ENCODE measurements around the gene APELA.

Gene APELA

GRCh38 chr4:164876700-164877324 is at the start of gene APELA:
Gene APELA, plus strand, starts transcription at chr4:164877178. Its CDS starts 154 bp downstream, at chr4:164877332.
- H3K36me3 ChIP-seq (ENCODE audit: control insufficient read depth, insufficient read depth, low read length): no peaks in the 10 kb centered on the region
- H3K27ac ChIP-seq (ENCODE audit: low read depth, low read length): no peak within 1 kb of the TSS
- no peaks in the 10 kb centered on the region for H3K4me1 ChIP-seq (ENCODE audit: control insufficient read depth, insufficient read depth, low read length)
- H3K27me3 ChIP-seq (ENCODE audit: control insufficient read depth, insufficient read depth, low read length): no peaks in the 10 kb centered on the region
- no peak within 1 kb of the TSS for H3K4me3 ChIP-seq (ENCODE audit: low read length)
- H3K9ac ChIP-seq (ENCODE audit: low read length): no peak within 1 kb of the TSS

- no peak overlapping the region for H3K9ac ChIP-seq (ENCODE audit: low read length)
- no peaks in the 10 kb centered on the region for H3K4me1 ChIP-seq (ENCODE audit: control insufficient read depth, insufficient read depth, low read length)
- H3K4me3 ChIP-seq (ENCODE audit: low read length): no peak overlapping the region
- H3K27me3 ChIP-seq (ENCODE audit: control insufficient read depth, insufficient read depth, low read length): no peaks in the 10 kb centered on the region
- no peak overlapping the region for H3K27ac ChIP-seq (ENCODE audit: low read depth, low read length)
- H3K36me3 ChIP-seq (ENCODE audit: control insufficient read depth, insufficient read depth, low read length): no peaks in the 10 kb centered on the region
Observed at GRCh38 chr4:164828955-164829354, 48.0 kb upstream of the APELA start.

- Histone ChIP-seq H3K27me3 (ENCODE audit: control insufficient read depth, insufficient read depth, low read length) (no peaks in the 10 kb centered on the region), H3K27ac (ENCODE audit: low read depth, low read length) (no peak overlapping the region), H3K4me3 (ENCODE audit: low read length) (no peak overlapping the region), H3K36me3 (ENCODE audit: control insufficient read depth, insufficient read depth, low read length) (no peaks in the 10 kb centered on the region), H3K4me1 (ENCODE audit: control insufficient read depth, insufficient read depth, low read length) (no peaks in the 10 kb centered on the region), H3K9ac (ENCODE audit: low read length) (no peak overlapping the region)
Observed at GRCh38 chr4:164846566-164846965, 30.4 kb upstream of the APELA start.

- H3K4me1 ChIP-seq (ENCODE audit: control insufficient read depth, insufficient read depth, low read length): no peaks in the 10 kb centered on the region
- no peaks in the 10 kb centered on the region for H3K36me3 ChIP-seq (ENCODE audit: control insufficient read depth, insufficient read depth, low read length)
- no peak overlapping the region for H3K4me3 ChIP-seq (ENCODE audit: low read length)
- H3K9ac ChIP-seq (ENCODE audit: low read length): no peak overlapping the region
- no peaks in the 10 kb centered on the region for H3K27me3 ChIP-seq (ENCODE audit: control insufficient read depth, insufficient read depth, low read length)
- H3K27ac ChIP-seq (ENCODE audit: low read depth, low read length): no peak overlapping the region
Observed at GRCh38 chr4:164847016-164847415, 30.0 kb upstream of the APELA start.

GRCh38 chr4:164847967-164848649 is 28.9 kb upstream of the APELA start:
- H3K9ac ChIP-seq (ENCODE audit: low read length): no peak overlapping the region
- no peaks in the 10 kb centered on the region for H3K4me1 ChIP-seq (ENCODE audit: control insufficient read depth, insufficient read depth, low read length)
- H3K27ac ChIP-seq (ENCODE audit: low read depth, low read length): no peak overlapping the region
- no peak overlapping the region for H3K4me3 ChIP-seq (ENCODE audit: low read length)
- H3K36me3 ChIP-seq (ENCODE audit: control insufficient read depth, insufficient read depth, low read length): no peaks in the 10 kb centered on the region
- H3K27me3 ChIP-seq (ENCODE audit: control insufficient read depth, insufficient read depth, low read length): no peaks in the 10 kb centered on the region

GRCh38 chr4:164856396-164856795 is 20.6 kb upstream of the APELA start:
- no peak overlapping the region for H3K9ac ChIP-seq (ENCODE audit: low read length)
- no peaks in the 10 kb centered on the region for H3K36me3 ChIP-seq (ENCODE audit: control insufficient read depth, insufficient read depth, low read length)
- H3K4me3 ChIP-seq (ENCODE audit: low read length): no peak overlapping the region
- no peak overlapping the region for H3K27ac ChIP-seq (ENCODE audit: low read depth, low read length)
- no peaks in the 10 kb centered on the region for H3K27me3 ChIP-seq (ENCODE audit: control insufficient read depth, insufficient read depth, low read length)
- H3K4me1 ChIP-seq (ENCODE audit: control insufficient read depth, insufficient read depth, low read length): no peaks in the 10 kb centered on the region

- Histone ChIP-seq H3K27ac (ENCODE audit: low read depth, low read length) (no peak overlapping the region), H3K36me3 (ENCODE audit: control insufficient read depth, insufficient read depth, low read length) (no peaks in the 10 kb centered on the region), H3K4me3 (ENCODE audit: low read length) (no peak overlapping the region), H3K27me3 (ENCODE audit: control insufficient read depth, insufficient read depth, low read length) (no peaks in the 10 kb centered on the region), H3K9ac (ENCODE audit: low read length) (no peak overlapping the region), H3K4me1 (ENCODE audit: control insufficient read depth, insufficient read depth, low read length) (no peaks in the 10 kb centered on the region)
Observed at GRCh38 chr4:164866817-164867490, 10.0 kb upstream of the APELA start.

GRCh38 chr4:164871673-164872072 is 5.3 kb upstream of the APELA start:
- H3K4me3 ChIP-seq (ENCODE audit: low read length): no peak overlapping the region
- H3K27me3 ChIP-seq (ENCODE audit: control insufficient read depth, insufficient read depth, low read length): no peaks in the 10 kb centered on the region
- H3K4me1 ChIP-seq (ENCODE audit: control insufficient read depth, insufficient read depth, low read length): no peaks in the 10 kb centered on the region
- H3K9ac ChIP-seq (ENCODE audit: low read length): no peak overlapping the region
- H3K36me3 ChIP-seq (ENCODE audit: control insufficient read depth, insufficient read depth, low read length): no peaks in the 10 kb centered on the region
- no peak overlapping the region for H3K27ac ChIP-seq (ENCODE audit: low read depth, low read length)

- H3K36me3 ChIP-seq (ENCODE audit: control insufficient read depth, insufficient read depth, low read length): no peaks in the 10 kb centered on the region
- H3K4me3 ChIP-seq (ENCODE audit: low read length): no peak overlapping the region
- no peak overlapping the region for H3K9ac ChIP-seq (ENCODE audit: low read length)
- no peak overlapping the region for H3K27ac ChIP-seq (ENCODE audit: low read depth, low read length)
- H3K27me3 ChIP-seq (ENCODE audit: control insufficient read depth, insufficient read depth, low read length): no peaks in the 10 kb centered on the region
- no peaks in the 10 kb centered on the region for H3K4me1 ChIP-seq (ENCODE audit: control insufficient read depth, insufficient read depth, low read length)
Observed at GRCh38 chr4:164872481-164872880, 4.5 kb upstream of the APELA start.

GRCh38 chr4:164874789-164875188 is 2.2 kb upstream of the APELA start:
- Histone ChIP-seq H3K27ac (ENCODE audit: low read depth, low read length) (no peak overlapping the region), H3K36me3 (ENCODE audit: control insufficient read depth, insufficient read depth, low read length) (no peaks in the 10 kb centered on the region), H3K4me1 (ENCODE audit: control insufficient read depth, insufficient read depth, low read length) (no peaks in the 10 kb centered on the region), H3K9ac (ENCODE audit: low read length) (no peak overlapping the region), H3K4me3 (ENCODE audit: low read length) (no peak overlapping the region), H3K27me3 (ENCODE audit: control insufficient read depth, insufficient read depth, low read length) (no peaks in the 10 kb centered on the region)

GRCh38 chr4:164880489-164881262 is 3.7 kb downstream of the APELA start:
- Histone ChIP-seq H3K4me3 (ENCODE audit: low read length) (no peak overlapping the region), H3K9ac (ENCODE audit: low read length) (no peak overlapping the region), H3K4me1 (ENCODE audit: control insufficient read depth, insufficient read depth, low read length) (no peaks in the 10 kb centered on the region), H3K36me3 (ENCODE audit: control insufficient read depth, insufficient read depth, low read length) (no peaks in the 10 kb centered on the region), H3K27me3 (ENCODE audit: control insufficient read depth, insufficient read depth, low read length) (no peaks in the 10 kb centered on the region), H3K27ac (ENCODE audit: low read depth, low read length) (no peak overlapping the region)

- no peak overlapping the region for H3K27ac ChIP-seq (ENCODE audit: low read depth, low read length)
- no peaks in the 10 kb centered on the region for H3K27me3 ChIP-seq (ENCODE audit: control insufficient read depth, insufficient read depth, low read length)
- no peak overlapping the region for H3K4me3 ChIP-seq (ENCODE audit: low read length)
- no peaks in the 10 kb centered on the region for H3K4me1 ChIP-seq (ENCODE audit: control insufficient read depth, insufficient read depth, low read length)
- H3K9ac ChIP-seq (ENCODE audit: low read length): no peak overlapping the region
- no peaks in the 10 kb centered on the region for H3K36me3 ChIP-seq (ENCODE audit: control insufficient read depth, insufficient read depth, low read length)
Observed at GRCh38 chr4:164888096-164888715, 11.2 kb downstream of the APELA start.

Measured in rectal smooth muscle tissue (tissue), 1 donor.